ENCODE measurements around the gene FAM219B.

FAM219B gene

DNA sequence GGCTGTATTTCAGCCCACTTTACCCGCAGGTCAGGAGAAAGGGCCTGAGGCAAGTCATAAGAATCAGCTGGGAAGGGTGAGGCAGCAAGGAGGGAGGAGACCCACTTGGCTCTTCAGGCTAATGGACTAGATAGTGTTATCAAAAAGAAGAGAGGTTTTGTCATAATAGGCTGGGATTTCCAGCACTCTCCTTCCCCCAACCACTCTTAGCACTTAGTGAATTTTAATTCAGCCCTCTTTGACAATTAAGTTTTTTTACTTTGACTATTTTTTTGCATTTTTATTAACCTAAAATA is 16.0 kb downstream of the FAM219B start:
- no peak for TF ChIP-seq GATA2 (IDR thresholded peaks at IDR 0.05; ENCODE audit: low read depth, low read length)
- no peak for TF ChIP-seq GATA3 (IDR thresholded peaks at IDR 0.05; ENCODE audit: low read depth, low read length)

DNA sequence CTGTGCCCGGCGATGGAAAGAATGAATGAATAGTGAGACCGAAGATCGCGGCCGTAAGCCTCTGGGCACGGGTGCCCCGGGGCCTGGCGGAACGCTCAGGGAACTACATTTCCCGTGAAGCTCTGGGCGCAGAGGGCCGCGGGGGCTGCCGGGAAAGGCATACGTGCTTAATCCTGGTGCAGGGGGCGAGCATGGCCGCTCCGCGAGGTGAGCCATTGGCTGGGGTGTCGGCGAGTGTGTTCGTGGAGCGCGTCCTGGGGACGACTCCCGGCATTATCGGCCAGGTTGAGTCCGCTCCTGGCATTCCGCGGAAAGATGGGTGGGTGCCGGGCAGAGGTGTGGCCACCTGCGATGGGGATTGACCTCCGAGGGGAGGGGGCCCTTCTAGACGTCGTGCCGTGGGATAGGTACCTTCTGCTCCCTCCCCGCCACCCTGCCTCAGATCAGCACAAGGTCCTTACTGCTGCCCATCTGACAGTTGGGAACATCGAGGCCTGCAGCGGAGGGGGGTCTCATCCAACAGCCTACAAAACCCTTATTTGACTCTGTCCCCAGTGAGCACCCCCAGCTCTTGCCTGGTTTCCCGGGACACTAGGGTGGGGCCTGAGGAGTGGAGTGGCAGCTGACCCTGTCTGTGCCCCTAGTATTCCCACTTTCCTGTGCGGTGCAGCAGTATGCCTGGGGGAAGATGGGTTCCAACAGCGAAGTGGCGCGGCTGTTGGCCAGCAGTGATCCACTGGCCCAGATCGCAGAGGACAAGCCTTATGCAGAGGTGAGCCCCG is 16.6 kb downstream of the FAM219B start, which contains the start of gene MPI:
Gene MPI (plus strand): TSS at position 160 of the 782 bp plus-strand sequence. CDS start 32 bp downstream, at position 192.
- TF ChIP-seq GATA3 (IDR thresholded peaks at IDR 0.05; ENCODE audit: low read depth, low read length) (no peak), GATA2 (IDR thresholded peaks at IDR 0.05; ENCODE audit: low read depth, low read length) (no peak)

DNA sequence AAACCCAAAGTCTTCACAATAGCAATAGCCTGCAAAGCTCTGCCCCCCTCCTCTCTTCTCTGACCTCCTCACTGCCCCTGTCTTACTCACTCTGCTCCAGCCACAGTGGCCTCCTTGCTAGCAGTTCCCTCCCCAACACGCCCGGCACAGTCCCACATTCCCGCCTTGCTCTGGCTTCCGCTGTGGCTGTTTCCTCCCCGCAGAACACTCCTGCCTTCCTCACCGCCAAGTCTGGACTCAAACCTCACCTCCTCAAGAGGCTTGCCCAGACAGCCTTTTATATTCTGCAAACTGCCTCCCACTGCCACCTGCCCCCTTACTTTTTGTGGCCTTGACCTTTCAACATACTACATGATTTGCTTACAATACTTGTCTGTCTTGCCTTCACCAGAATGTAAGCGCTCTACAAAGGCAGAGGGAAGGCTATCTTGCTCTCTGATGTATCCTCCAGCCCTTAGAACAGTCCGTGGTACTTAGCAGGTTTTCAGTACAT is 17.2 kb downstream of the FAM219B start:
- TF ChIP-seq GATA2 (IDR thresholded peaks at IDR 0.05; ENCODE audit: low read depth, low read length) = no peak
- TF ChIP-seq GATA3 (IDR thresholded peaks at IDR 0.05; ENCODE audit: low read depth, low read length) = no peak

DNA sequence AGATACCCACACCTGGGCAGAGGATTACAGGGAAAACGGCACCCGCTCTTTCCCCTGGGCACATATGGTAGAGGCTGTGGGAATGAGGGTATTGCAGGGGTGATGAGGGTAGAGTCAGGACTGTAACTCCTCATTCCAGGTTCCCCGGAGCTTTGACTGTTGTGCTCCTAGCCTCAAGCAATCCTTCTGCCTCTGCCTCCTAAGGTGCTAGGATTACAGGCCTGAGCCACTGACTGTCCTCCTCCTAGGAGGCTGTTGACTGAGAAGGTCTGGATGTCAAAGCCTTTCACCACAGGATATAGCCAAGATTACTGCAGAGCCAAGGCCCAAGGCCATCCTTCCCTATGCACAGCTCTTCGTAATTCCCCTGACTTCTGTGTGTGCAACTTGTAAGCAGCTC is 17.9 kb downstream of the FAM219B start:
- TF ChIP-seq GATA2 (IDR thresholded peaks at IDR 0.05; ENCODE audit: low read depth, low read length) = no peak
- no peak for TF ChIP-seq GATA3 (IDR thresholded peaks at IDR 0.05; ENCODE audit: low read depth, low read length)

DNA sequence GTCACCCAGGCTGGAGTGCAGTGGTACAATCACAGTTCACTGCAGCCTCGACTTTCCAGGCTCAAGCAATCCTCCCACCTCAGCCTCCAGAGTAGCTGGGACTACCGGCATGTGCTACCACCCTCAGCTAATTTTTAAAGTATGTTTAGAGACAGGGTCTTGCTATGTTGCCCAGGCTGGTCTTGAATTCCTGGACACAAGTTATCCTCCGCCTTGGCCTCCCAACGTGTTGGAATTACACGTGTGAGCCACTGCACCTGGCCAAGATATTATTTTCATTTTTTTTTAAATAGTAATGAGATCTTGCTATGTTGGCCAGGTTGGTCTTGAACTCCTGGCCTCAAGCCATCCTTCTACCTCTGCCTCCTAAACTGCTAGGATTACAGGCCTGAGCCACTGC is 21.2 kb downstream of the FAM219B start:
- TF ChIP-seq GATA2 (IDR thresholded peaks at IDR 0.05; ENCODE audit: low read depth, low read length) (no peak), GATA3 (IDR thresholded peaks at IDR 0.05; ENCODE audit: low read depth, low read length) (no peak)

DNA sequence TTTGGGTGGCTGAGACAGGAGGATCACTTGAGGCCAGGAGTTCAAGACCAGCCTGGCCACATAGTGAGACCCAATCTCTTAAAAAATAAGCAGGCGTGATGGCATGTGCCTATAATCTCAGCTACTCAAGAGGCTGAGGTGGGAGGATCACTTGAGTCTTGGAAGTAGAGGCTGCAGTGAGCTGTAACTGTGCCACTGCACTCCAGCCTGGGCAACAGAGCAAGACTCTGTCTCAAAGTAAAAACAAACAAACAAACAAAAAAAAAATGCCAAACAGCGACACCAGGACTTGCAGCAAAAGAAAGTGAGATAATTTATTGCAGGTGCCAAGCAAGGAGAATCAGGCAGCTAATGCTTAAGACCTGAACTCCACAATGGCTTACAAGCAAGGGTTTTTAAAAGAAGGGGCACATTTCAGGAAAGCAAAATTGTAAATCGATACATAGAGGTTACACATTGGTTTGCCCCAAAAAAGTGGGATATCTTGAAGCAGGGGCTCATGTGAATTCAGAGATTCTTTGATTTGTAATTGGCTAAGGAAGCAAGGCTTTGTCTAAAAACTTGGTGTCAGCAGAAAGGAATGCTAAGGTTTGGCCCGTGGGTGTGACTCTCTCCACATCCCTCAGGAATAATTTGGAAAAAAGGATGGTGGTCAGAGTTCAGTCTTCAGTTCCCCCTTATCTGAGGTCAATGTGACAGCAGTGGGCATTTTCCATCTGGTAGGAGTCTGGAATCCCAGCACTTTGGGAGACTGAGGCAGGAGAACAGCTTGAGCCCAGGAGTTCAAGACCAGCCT is 22.0 kb downstream of the FAM219B start:
- no peak for TF ChIP-seq GATA2 (IDR thresholded peaks at IDR 0.05; ENCODE audit: low read depth, low read length)
- no peak for TF ChIP-seq GATA3 (IDR thresholded peaks at IDR 0.05; ENCODE audit: low read depth, low read length)

DNA sequence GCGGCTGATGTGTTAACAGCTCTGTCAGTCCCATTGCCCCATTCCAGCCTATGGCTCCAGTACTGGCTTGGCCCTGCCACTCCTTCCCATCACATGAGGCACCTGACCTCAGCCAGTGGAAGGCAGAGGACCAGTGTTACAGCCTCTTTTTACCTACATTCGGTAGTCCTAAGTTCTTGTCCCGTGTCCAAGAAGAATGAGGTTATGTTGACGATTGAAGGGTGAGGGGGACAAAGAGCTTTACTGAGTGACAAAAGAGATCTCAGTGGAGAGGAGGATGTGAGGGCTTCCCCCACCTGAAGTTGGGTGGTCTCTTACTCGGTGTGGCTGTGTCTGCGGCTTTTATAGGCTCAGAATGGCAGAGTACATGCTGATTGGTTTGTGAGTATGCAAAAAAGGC is 24.1 kb downstream of the FAM219B start:
- no peak for TF ChIP-seq GATA3 (IDR thresholded peaks at IDR 0.05; ENCODE audit: low read depth, low read length)
- TF ChIP-seq GATA2 (IDR thresholded peaks at IDR 0.05; ENCODE audit: low read depth, low read length) = no peak

DNA sequence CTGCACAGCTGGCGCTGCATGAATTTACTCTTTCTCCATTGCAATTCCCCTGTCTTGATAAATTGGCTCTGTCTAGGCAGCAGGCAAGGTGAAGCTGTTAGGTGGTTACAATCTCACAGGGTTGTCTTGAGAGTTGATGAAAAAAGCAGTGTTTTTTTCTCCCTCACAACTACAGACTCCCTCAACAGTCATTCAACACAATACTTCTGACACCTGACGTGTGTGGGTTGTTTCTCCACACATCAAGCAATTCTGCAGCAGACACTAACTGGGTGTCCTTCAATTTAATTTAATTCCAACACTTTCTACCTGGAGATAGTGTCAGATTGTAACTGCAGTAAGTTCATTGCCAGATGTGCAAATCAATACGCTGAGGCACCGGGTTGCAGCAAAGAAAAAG is 28.4 kb downstream of the FAM219B start:
- TF ChIP-seq GATA2 (IDR thresholded peaks at IDR 0.05; ENCODE audit: low read depth, low read length) (no peak), GATA3 (IDR thresholded peaks at IDR 0.05; ENCODE audit: low read depth, low read length) (no peak)

DNA sequence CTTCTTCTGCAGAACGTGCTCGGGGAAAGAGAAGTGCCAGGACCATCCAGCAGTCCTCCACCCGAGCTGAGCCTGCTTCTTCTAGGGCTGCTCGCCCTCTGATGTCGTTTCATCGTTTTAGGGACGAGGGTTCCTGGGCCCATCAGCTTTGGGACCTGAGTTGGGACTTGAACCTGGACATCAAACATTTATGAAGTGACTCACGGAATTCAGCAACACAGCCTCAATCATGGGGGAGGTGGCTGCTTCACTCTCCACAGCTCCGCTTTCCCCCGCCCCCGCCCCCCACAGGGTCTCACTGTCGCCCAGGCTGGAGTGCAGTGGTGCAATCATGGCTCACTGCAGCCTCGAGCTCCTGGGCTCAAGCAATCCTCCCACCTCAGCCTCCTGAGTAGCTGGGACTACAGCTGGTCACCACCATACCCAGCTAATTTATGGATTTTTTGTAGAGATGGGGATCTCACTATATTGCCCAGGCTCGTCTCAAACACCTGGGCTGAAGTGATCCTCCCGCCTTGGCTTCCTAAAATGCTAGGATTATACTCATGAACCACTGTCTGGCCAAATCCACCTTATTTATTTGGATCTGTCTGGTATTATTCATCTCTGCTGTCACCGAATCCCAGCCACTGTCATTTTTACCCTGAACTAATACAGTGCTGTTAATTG is 32.8 kb downstream of the FAM219B start:
- TF ChIP-seq GATA3 (IDR thresholded peaks at IDR 0.05; ENCODE audit: low read depth, low read length) (no peak), GATA2 (IDR thresholded peaks at IDR 0.05; ENCODE audit: low read depth, low read length) (no peak)

DNA sequence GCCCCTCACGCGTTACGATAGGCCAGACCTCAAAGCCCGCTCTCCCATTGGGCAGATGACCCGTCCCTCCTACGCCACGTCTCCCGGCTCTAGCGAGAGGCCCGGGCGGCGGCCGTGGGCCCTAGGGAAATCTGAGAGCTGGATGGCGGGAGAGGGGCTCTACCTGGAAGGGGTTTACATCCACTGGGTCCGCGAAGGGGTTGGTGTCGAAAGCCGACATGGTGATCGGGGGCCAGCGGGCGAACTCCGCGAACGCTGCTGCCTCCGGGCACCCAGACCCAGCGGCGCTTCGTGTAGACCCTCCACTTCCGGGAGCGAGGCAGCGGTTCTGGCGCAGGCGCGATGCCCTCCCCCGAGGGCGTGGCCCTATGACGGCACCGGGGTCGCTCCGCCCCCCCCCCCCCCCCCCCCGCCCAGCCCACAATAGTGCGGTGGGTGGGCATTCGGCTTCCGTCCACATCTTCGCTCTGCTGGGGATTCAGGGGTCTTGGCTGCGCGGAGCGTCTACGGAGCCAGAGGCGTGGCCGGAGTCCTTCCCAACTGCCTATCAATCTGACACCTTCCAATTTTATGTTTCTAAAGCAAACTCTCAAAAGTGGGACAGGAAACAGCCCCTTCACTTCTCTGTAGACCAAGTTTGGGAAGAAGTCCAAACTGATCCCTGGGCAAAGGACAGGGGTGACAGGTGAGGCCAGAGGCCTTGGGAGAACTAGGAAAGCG is 33.5 kb downstream of the FAM219B start, which contains the start of gene SCAMP2:
Gene SCAMP2 (minus strand): TSS at position 330 of the 720 bp plus-strand sequence. CDS start 110 bp downstream, at position 220.
- no peak for TF ChIP-seq GATA3 (IDR thresholded peaks at IDR 0.05; ENCODE audit: low read depth, low read length)
- TF ChIP-seq GATA2 (IDR thresholded peaks at IDR 0.05; ENCODE audit: low read depth, low read length) = no peak

DNA sequence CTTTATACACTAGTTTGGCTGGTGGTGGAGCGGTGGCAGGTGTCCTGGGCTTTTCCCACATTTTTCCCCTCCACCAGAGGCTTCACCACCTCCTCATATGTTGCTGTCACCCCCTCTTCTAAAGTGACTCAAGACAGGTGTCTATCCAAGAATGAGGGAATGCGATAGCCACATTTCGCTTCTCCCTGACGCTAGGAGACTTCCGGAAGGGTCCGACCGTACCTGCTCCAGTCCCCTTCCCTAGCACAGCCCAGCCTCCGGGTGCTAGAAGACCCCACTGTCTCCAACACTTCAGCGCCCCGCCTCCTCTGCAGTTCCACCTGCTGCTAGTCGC is 34.0 kb downstream of the FAM219B start:
- TF ChIP-seq GATA3 (IDR thresholded peaks at IDR 0.05; ENCODE audit: low read depth, low read length) (no peak), GATA2 (IDR thresholded peaks at IDR 0.05; ENCODE audit: low read depth, low read length) (no peak)

DNA sequence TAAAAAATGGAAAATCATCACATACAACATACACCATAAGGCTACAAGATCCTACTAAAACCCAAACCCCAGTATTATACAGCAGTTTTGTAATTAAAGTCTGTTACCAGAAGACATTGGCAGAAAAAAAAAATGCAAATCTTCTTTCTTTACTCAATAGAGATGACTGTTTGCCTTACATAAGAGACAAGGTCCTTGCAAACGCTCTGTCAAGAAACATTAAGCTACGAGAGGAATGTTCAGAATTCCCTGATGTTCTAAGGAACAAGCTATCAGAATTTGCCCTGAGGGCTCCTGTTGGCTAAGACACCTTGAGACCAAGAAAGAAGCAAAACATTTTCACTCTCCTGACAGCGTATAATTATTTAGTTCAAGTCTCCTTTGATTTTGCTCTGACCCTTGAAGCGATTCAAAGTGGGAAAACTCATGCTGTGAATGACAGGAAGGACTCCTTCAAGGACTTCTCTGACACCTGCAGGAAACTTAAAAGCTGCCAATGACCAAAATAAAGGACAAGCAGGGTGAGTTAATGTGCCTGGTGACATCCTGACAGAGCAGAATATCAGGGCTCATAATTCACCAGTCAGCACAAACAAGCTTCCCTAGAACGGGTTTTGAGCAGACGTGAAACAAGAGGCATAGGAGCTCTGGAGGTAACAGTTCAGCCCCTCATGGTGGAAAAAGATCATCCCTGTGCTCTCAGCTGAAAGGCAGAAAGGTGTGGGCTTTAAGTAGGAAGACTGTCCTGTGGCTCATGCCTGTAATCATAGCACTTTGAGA is 36.0 kb downstream of the FAM219B start:
- TF ChIP-seq GATA3 (IDR thresholded peaks at IDR 0.05; ENCODE audit: low read depth, low read length) (no peak), GATA2 (IDR thresholded peaks at IDR 0.05; ENCODE audit: low read depth, low read length) (no peak)
